Body of pancreas (tissue), 4 donors: ENCODE measurements around the gene TMEM154. TPM values are rescaled to one million over a fixed set of nuclear protein-coding genes. Genes with fewer than 3 reads are reported as not detected.

Source experiments
- ATAC-seq: fragments of 150-250 bp; one replicate; pipeline ENCODE4 v1.9.1; 2016
- DNase-seq, 4 donors: peaks; one replicate each; pipeline ENCODE4 v3.0.0-alpha.2; 2019
- H3K27ac ChIP-seq, 4 donors: fragments of 200-600 bp; sonication (generic); 1 replicate in 3 of 4; 2 replicates in 1 of 4; pipeline versions ENCODE4 v1.5.1 to v1.6.1; 2016 to 2019; ENCODE audit warnings: mild to moderate bottlenecking in 1 of 4, mixed read lengths in 1 of 4, moderate library complexity in 1 of 4
- H3K27me3 ChIP-seq, 2 donors: fragments of 200-600 bp; sonication (generic); one replicate each; pipeline ENCODE4 v1.6.0; 2016; ENCODE audit warnings: mild to moderate bottlenecking in 1 of 2
- H3K36me3 ChIP-seq, 2 donors: fragments of 200-600 bp; sonication (generic); replicated peaks in 1 of 2; 2 replicates each; pipeline ENCODE4 v1.5.1; 2016; ENCODE audit warnings: low read depth in 2 of 2; ENCODE audit not compliant: insufficient read depth in 1 of 2
- H3K4me1 ChIP-seq: fragments of 200-600 bp; sonication (generic); one replicate; pipeline ENCODE4 v1.6.0; 2016
- H3K4me3 ChIP-seq, 2 donors: fragments of 200-600 bp; sonication (generic); 1 replicate in 1 of 2; 2 replicates in 1 of 2; pipeline ENCODE4 v1.5.1; 2016 to 2019
- H3K9me3 ChIP-seq, 3 donors: fragments of 200-600 bp; sonication (generic); 1 replicate in 2 of 3; 2 replicates in 1 of 3; pipeline ENCODE4 v1.5.1; 2016
- POLR2A ChIP-seq, 3 donors: fragments of 450-650 bp; IDR thresholded peaks; one replicate each; pipeline ENCODE4 v1.6.1; 2016; ENCODE audit warnings: antibody characterized with exemption in 3 of 3, mild to moderate bottlenecking in 2 of 3
- WGBS, 2 donors: methylation state at CpG; one replicate each; pipeline ENCODE4 v1.1.5; 2017; 5-methylcytosine and 5-hydroxymethylcytosine counted together
- intact Hi-C: fragments of 100-400 bp; cut with DNase I; formaldehyde crosslinking; loops from one replicate; pipeline ENCODE4 v1.15.1; 2023
- total RNA-seq, 2 donors: library from RNA; depleted of rRNA; stranded (reverse); fragments of >200 nt; gene quantifications; one replicate each; pipeline ENCODE4 v1.1.0, GENCODE V29; 2016
- TF ChIP-seq, protein P1 (sequence below), 7 experiments: fragments of 450-650 bp in 4 of 7; fragments of 200-600 bp in 3 of 7; sonication (generic) in 3 of 7; IDR thresholded peaks; one replicate each; pipeline ENCODE4 v1.5.1; 2016 to 2019; ENCODE audit warnings: antibody characterized with exemption in 7 of 7

TMEM154 gene
- total RNA-seq, 2 donors from 2014 or later, result under 0.01 to 0.52 TPM

DNA sequence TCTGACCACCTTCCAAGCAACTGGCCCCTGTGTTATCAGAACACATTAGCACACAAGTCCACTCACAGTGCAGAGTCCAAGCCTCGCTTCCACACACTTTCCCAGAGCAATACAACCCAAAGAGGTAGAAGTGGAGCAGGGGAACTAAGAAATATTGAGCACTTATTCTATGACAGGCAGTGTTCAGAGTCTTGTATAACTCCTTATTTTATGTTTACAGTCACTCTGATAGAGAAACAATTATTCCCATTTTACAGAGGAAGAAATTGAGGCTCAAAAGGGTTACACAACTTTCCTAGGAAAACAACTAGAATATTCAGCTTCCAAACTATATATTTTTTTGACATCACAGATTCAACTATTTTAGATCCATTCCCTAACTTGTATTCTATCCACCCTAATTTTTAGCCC is 18.3 kb upstream of the TMEM154 start:
- H3K4me1 ChIP-seq, result no peaks in the 10 kb centered on the region
- intact Hi-C loops, result no loop called here
- no peaks in the 10 kb centered on the region for H3K9me3 ChIP-seq
- TF ChIP-seq, protein P1, sequence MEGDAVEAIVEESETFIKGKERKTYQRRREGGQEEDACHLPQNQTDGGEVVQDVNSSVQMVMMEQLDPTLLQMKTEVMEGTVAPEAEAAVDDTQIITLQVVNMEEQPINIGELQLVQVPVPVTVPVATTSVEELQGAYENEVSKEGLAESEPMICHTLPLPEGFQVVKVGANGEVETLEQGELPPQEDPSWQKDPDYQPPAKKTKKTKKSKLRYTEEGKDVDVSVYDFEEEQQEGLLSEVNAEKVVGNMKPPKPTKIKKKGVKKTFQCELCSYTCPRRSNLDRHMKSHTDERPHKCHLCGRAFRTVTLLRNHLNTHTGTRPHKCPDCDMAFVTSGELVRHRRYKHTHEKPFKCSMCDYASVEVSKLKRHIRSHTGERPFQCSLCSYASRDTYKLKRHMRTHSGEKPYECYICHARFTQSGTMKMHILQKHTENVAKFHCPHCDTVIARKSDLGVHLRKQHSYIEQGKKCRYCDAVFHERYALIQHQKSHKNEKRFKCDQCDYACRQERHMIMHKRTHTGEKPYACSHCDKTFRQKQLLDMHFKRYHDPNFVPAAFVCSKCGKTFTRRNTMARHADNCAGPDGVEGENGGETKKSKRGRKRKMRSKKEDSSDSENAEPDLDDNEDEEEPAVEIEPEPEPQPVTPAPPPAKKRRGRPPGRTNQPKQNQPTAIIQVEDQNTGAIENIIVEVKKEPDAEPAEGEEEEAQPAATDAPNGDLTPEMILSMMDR (IDR thresholded peaks at IDR 0.05), result no peak
- TF ChIP-seq POLR2A (IDR thresholded peaks at IDR 0.05), result no peak
- WGBS, 2 donors, result 0 to 43% methylated on average over 1 of the region's 1 CpG
- H3K27ac ChIP-seq, result no peak overlapping the region
- no peak for ATAC-seq
- H3K36me3 ChIP-seq, result no peaks in the 10 kb centered on the region
- no peak overlapping the region for H3K4me3 ChIP-seq
- no peak for DNase-seq
- no peaks in the 10 kb centered on the region for H3K27me3 ChIP-seq

DNA sequence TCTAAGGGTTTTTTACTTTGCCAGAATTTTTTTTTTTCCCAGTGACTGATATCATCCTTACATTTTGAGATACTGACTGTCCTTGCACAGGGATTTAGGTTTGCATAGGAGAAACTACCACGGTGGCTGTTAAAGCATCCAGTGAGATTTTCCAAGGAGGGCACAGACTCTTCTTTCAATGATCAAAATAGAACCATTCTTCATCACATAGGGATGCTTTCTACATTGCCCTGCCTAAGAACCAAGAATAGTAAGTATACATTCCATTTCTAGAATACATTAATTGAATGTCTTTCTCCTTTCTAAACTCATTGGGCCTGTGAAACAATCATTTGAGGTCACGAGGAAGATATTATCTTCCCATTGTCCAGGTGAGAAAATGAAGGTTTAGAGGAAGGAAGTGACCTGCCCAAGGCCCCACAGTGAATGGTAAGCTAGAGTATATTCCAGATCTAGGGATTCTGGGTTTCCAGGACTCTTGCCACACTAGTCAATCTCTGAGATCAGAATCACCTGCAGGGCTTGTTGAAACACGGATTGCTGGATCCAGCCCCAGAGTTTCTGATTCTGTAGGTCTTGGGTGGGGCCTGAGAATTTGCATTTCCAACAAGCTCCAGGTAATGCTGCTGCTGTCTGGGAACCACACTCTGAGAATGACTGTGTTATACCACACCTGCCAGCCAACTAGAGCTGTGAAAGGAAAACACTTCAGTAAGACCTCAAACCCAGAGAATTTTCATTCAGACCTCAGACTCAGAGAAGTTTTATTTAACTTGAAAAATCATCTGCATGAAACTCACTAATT is 17.7 kb upstream of the TMEM154 start:
- no peak overlapping the region for H3K4me3 ChIP-seq
- no peak for ATAC-seq
- intact Hi-C loops, result no loop called here
- TF ChIP-seq, protein P1 (IDR thresholded peaks at IDR 0.05), result no peak
- no peak for TF ChIP-seq POLR2A (IDR thresholded peaks at IDR 0.05)
- H3K27ac ChIP-seq, result no peak overlapping the region
- WGBS, 2 donors, result 54 to 57% methylated on average over 3 of the region's 3 CpGs
- no peak for DNase-seq
- H3K27me3 ChIP-seq, result no peaks in the 10 kb centered on the region
- H3K4me1 ChIP-seq, result no peaks in the 10 kb centered on the region
- H3K9me3 ChIP-seq, result no peaks in the 10 kb centered on the region
- no peaks in the 10 kb centered on the region for H3K36me3 ChIP-seq

DNA sequence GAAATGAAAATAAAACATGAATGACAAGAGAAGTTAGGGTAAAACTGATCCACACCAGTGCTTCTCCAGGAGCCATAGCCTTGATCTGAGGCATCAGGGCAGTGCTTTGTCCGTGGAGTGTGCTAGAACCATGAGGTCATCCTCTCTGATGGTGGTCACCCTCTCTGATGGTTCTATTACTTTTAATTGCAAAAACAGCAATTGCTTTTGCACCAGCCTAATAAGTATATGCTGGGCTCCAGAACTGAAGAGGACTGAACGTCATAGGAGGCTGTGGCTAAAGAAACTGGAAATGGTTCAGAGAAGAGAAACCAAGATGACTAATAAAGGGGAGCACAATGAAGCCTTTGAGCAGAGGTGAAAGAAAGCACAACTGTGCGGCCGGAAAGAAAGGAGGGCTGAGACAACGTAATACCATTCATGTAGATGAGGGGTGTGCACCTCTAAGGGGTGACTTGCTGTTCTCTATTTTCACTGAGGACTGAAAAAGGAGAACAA is 17.0 kb upstream of the TMEM154 start:
- peak; percentile 30 for ATAC-seq
- TF ChIP-seq, protein P1 (IDR thresholded peaks at IDR 0.05), result no peak
- Histone ChIP-seq H3K27me3 (no peaks in the 10 kb centered on the region), H3K4me1 (no peaks in the 10 kb centered on the region), H3K36me3 (no peaks in the 10 kb centered on the region), H3K27ac (no peak overlapping the region), H3K4me3 (no peak overlapping the region), H3K9me3 (no peaks in the 10 kb centered on the region)
- WGBS, 2 donors, result 47 to 48% methylated on average over 5 of the region's 5 CpGs
- intact Hi-C loops, result no loop called here
- peak in 1 of 4 donors; percentile 7 for DNase-seq

DNA sequence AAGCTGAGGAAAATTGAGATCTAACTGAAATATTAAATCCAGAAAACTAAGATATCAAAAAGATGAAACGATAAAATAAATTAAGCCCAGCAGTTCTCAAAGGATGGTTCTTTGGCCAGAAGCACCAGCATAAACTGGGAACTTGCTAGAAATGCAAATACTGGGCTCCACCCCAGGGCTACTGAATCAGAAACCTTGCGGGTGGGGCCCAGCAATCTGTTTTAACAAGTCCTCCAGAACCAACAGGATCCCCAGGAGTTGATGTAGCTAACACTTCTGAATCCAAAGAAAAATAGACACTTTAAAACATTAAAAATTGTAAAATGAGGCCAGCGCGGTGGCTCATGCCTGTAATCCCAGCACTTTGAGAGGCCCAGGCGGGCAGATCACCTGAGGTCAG is 14.1 kb upstream of the TMEM154 start:
- Histone ChIP-seq H3K4me1 (no peaks in the 10 kb centered on the region), H3K4me3 (no peak overlapping the region), H3K27me3 (no peaks in the 10 kb centered on the region), H3K27ac (no peak overlapping the region), H3K36me3 (no peaks in the 10 kb centered on the region), H3K9me3 (no peaks in the 10 kb centered on the region)
- ATAC-seq, result no peak
- no peak for TF ChIP-seq POLR2A (IDR thresholded peaks at IDR 0.05)
- TF ChIP-seq, protein P1 (IDR thresholded peaks at IDR 0.05), result no peak
- DNase-seq, result no peak
- intact Hi-C loops, result no loop called here
- WGBS, 2 donors, result 91 to 97% methylated on average over 5 of the region's 5 CpGs

DNA sequence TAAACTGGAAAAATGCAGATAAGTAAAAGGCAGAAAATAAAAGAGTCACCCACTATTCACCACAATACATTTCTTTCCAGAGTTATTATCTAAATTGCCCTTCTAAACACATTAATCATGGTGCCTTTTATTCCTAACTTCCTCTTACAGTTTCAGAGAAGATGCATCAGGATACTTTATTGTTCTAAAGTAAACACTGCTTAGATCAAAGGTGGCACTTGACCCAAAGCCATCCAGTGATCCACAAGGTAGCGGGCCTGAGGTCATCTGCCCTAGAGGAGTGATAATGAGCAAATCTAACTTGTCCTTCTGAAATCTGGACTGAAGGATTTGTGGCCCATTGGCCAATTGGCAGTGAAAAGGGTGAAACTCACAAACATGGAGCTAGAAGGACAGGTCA is 12.0 kb upstream of the TMEM154 start:
- TF ChIP-seq, protein P1 (IDR thresholded peaks at IDR 0.05), result no peak
- no peak for TF ChIP-seq POLR2A (IDR thresholded peaks at IDR 0.05)
- intact Hi-C loops, result no loop called here
- ATAC-seq (no peak), DNase-seq (no peak)
- H3K9me3 ChIP-seq, result no peaks in the 10 kb centered on the region
- H3K4me3 ChIP-seq, result no peak overlapping the region
- no peaks in the 10 kb centered on the region for H3K36me3 ChIP-seq
- no peaks in the 10 kb centered on the region for H3K27me3 ChIP-seq
- no peaks in the 10 kb centered on the region for H3K4me1 ChIP-seq
- no peak overlapping the region for H3K27ac ChIP-seq
- WGBS, 2 donors, result 95% methylated on average over 1 of the region's 1 CpG
